H1 (cell line): Measurements from ENCODE around the gene ST7L. TPM values are rescaled to one million over a fixed set of nuclear protein-coding genes. Genes with fewer than 3 reads are reported as not detected.
A peak's percentile ranks its signal among the peaks of the same experiment; 100 is the strongest.

ENCODE experiments used
- CTCF ChIA-PET: fragments of 300-600 bp; sonication (Branson Sonifier 250); formaldehyde crosslinking; loops from one replicate; lab custom pipeline; 2021; ENCODE audit not compliant: partially characterized antibody; lab: Charles Lee
- POLR2A ChIA-PET: fragments of 300-600 bp; sonication (Branson Sonifier 250); formaldehyde crosslinking; loops from one replicate; lab custom pipeline; 2021; ENCODE audit warnings: inconsistent platforms; ENCODE audit not compliant: partially characterized antibody; lab: Charles Lee
- DNase-seq, 2 experiments: peaks; one replicate each; pipeline versions ENCODE4 v3.0.0 to v3.0.0-alpha.2; 2010 to 2022; ENCODE audit warnings: low spot score in 2 of 2, low read depth in 1 of 2, mixed read lengths in 1 of 2
- FAIRE-seq: peaks from 2 replicates; lab custom pipeline; 2011; peaks lifted over from hg19 to GRCh38; lab: Jason Lieb, UNC
- H2AFZ ChIP-seq: 2 replicates; pipeline ENCODE4 v1.8.1; 2012; ENCODE audit warnings: low read length, inconsistent platforms
- H2AK5ac ChIP-seq: 2 replicates; pipeline ENCODE4 v1.6.1; 2013; ENCODE audit warnings: low read depth, low read length
- H2BK120ac ChIP-seq: replicated peaks from 2 replicates; pipeline ENCODE3; 2013; ENCODE audit warnings: low read depth, low read length, inconsistent platforms
- H2BK12ac ChIP-seq: 2 replicates; pipeline ENCODE4 v1.6.1; 2013; ENCODE audit warnings: low read depth, low read length
- H2BK15ac ChIP-seq: 2 replicates; pipeline ENCODE4 v1.6.1; 2013; ENCODE audit warnings: low read length
- H2BK20ac ChIP-seq: 2 replicates; pipeline ENCODE4 v1.6.1; 2013; ENCODE audit warnings: low read length
- H2BK5ac ChIP-seq: 2 replicates; pipeline ENCODE4 v1.6.1; 2013; ENCODE audit warnings: low read depth, low read length
- H3K14ac ChIP-seq: 2 replicates; pipeline ENCODE4 v1.6.1; 2013; ENCODE audit warnings: inconsistent platforms; ENCODE audit not compliant: insufficient read length
- H3K18ac ChIP-seq: 2 replicates; pipeline ENCODE4 v1.6.1; 2013; ENCODE audit warnings: low read length; ENCODE audit errors: extremely low read depth
- H3K23ac ChIP-seq: 2 replicates; pipeline ENCODE4 v1.6.1; 2013; ENCODE audit warnings: inconsistent platforms; ENCODE audit not compliant: insufficient read length
- H3K23me2 ChIP-seq: 2 replicates; pipeline ENCODE4 v1.6.1; 2013; ENCODE audit warnings: low read depth, low read length
- H3K27ac ChIP-seq: 2 replicates; pipeline ENCODE4 v1.6.1; 2011; ENCODE audit warnings: low read depth, low read length, inconsistent platforms
- H3K27me3 ChIP-seq, 4 experiments: replicated peaks in 1 of 4; 1 replicate in 1 of 4; 2 replicates in 3 of 4; pipeline versions ENCODE4 v1.6.1 to v1.8.1; 2011 to 2013; ENCODE audit warnings: low read length in 3 of 4, mild to moderate bottlenecking in 3 of 4, inconsistent platforms in 2 of 4, mixed read lengths in 2 of 4, moderate library complexity in 1 of 4; ENCODE audit not compliant: control insufficient read depth in 3 of 4, insufficient read depth in 3 of 4; ENCODE audit errors: extremely low read depth in 1 of 4
- H3K36me3 ChIP-seq, 4 experiments: 2 replicates each; pipeline versions ENCODE4 v1.6.1 to v1.8.1; 2011 to 2013; ENCODE audit warnings: mild to moderate bottlenecking in 4 of 4, low read length in 3 of 4, moderate library complexity in 2 of 4, control low read depth in 1 of 4, inconsistent platforms in 1 of 4; ENCODE audit not compliant: insufficient read depth in 4 of 4, control insufficient read depth in 2 of 4
- H3K4ac ChIP-seq: replicated peaks from 2 replicates; pipeline ENCODE3; 2013; ENCODE audit warnings: low read length, low read depth, mixed read lengths, inconsistent platforms; ENCODE audit not compliant: insufficient read length
- H3K4me1 ChIP-seq, 4 experiments: replicated peaks in 1 of 4; 1 replicate in 1 of 4; 2 replicates in 3 of 4; pipeline versions ENCODE4 v1.6.1 to v1.8.1; 2011 to 2013; ENCODE audit warnings: low read length in 3 of 4, inconsistent platforms in 2 of 4, mixed read lengths in 1 of 4; ENCODE audit not compliant: insufficient read depth in 4 of 4, control insufficient read depth in 3 of 4
- H3K4me2 ChIP-seq, 2 experiments: 2 replicates each; pipeline versions ENCODE4 v1.6.1 to v1.8.1; 2011 to 2013; ENCODE audit warnings: low read depth in 2 of 2, low read length in 2 of 2, control low read depth in 1 of 2, inconsistent platforms in 1 of 2, mild to moderate bottlenecking in 1 of 2; ENCODE audit not compliant: insufficient read depth in 1 of 2
- H3K4me3 ChIP-seq, 4 experiments: fragments of 200-600, 300-600 bp in 1 of 4; sonication (generic), shearing (Covaris generic), sonication (Bioruptor Twin) in 1 of 4; 2 replicates each; pipeline versions ENCODE4 v1.5.1 to v1.8.1; 2011 to 2016; ENCODE audit warnings: low read length in 4 of 4, low read depth in 3 of 4, control low read depth in 2 of 4, inconsistent platforms in 2 of 4, mild to moderate bottlenecking in 2 of 4, mixed read lengths in 1 of 4, moderate library complexity in 1 of 4; ENCODE audit not compliant: insufficient read depth in 2 of 4; ENCODE audit errors: extremely low read depth in 1 of 4
- H3K56ac ChIP-seq: replicated peaks from 2 replicates; pipeline ENCODE3; 2013; ENCODE audit warnings: low read depth, mild to moderate bottlenecking, mixed read lengths, low read length, inconsistent platforms; ENCODE audit not compliant: insufficient read length
- H3K79me1 ChIP-seq: 2 replicates; pipeline ENCODE4 v1.6.1; 2013; ENCODE audit warnings: low read depth, low read length, control low read depth
- H3K79me2 ChIP-seq, 2 experiments: 2 replicates each; pipeline versions ENCODE4 v1.6.1 to v1.8.1; 2012 to 2013; ENCODE audit warnings: low read length in 2 of 2, mild to moderate bottlenecking in 2 of 2, inconsistent platforms in 1 of 2; ENCODE audit not compliant: insufficient read depth in 2 of 2, control insufficient read depth in 1 of 2
- H3K9ac ChIP-seq, 4 experiments: replicated peaks in 1 of 4; 1 replicate in 1 of 4; 2 replicates in 3 of 4; pipeline versions ENCODE4 v1.6.1 to v1.8.1; 2011 to 2013; ENCODE audit warnings: low read depth in 3 of 4, low read length in 3 of 4, control low read depth in 2 of 4, mild to moderate bottlenecking in 2 of 4, moderate library complexity in 2 of 4, inconsistent platforms in 1 of 4; ENCODE audit errors: extremely low read depth in 1 of 4
- H3K9me3 ChIP-seq, 2 experiments: 2 replicates each; pipeline versions ENCODE4 v1.6.1 to v1.8.1; 2012 to 2013; ENCODE audit warnings: mild to moderate bottlenecking in 2 of 2, moderate library complexity in 2 of 2, control low read depth in 1 of 2, inconsistent platforms in 1 of 2, low read depth in 1 of 2, low read length in 1 of 2, mixed read lengths in 1 of 2; ENCODE audit not compliant: insufficient read depth in 2 of 2
- H4K20me1 ChIP-seq, 2 experiments: replicated peaks in 1 of 2; 2 replicates each; pipeline versions ENCODE3 to v1.8.1; 2011 to 2013; ENCODE audit warnings: inconsistent platforms in 2 of 2, low read length in 2 of 2, mild to moderate bottlenecking in 1 of 2; ENCODE audit not compliant: insufficient read depth in 2 of 2, control insufficient read depth in 1 of 2
- H4K5ac ChIP-seq: 2 replicates; pipeline ENCODE4 v1.6.1; 2013; ENCODE audit warnings: low read length, low read depth, mixed read lengths, inconsistent platforms; ENCODE audit not compliant: insufficient read length
- H4K8ac ChIP-seq: 2 replicates; pipeline ENCODE4 v1.8.0; 2013; ENCODE audit warnings: mild to moderate bottlenecking, moderate library complexity, low read length, inconsistent platforms; ENCODE audit not compliant: insufficient read depth; ENCODE audit errors: extremely low read depth
- H4K91ac ChIP-seq: replicated peaks from 2 replicates; pipeline ENCODE3; 2013; ENCODE audit warnings: low read length, mixed read lengths, inconsistent platforms; ENCODE audit not compliant: insufficient read length
- KDM1A ChIP-seq: fragments of 200-600, 300-600 bp; sonication (generic); IDR thresholded peaks from 2 replicates; pipeline ENCODE4 v1.7.1; 2016; ENCODE audit warnings: mild to moderate bottlenecking, low read length, borderline replicate concordance
- NANOG ChIP-seq: IDR thresholded peaks from 2 replicates; pipeline ENCODE4 v1.6.1; 2011; ENCODE audit warnings: low read length, low read depth, mild to moderate bottlenecking, inconsistent platforms; ENCODE audit not compliant: insufficient read depth, poor library complexity, severe bottlenecking
- WGBS, 2 experiments: shearing (Covaris generic) in 1 of 2; methylation state at CpG; one replicate each; pipeline versions ENCODE4 v1.1.6 to v1.1.7; 2013 to 2015; ENCODE audit warnings: low lambda C conversion rate in 2 of 2, mixed read lengths in 2 of 2, inconsistent platforms in 1 of 2, low coverage in 1 of 2, missing lambda C conversion rate in 1 of 2; ENCODE audit not compliant: insufficient replicate concordance in 2 of 2, insufficient coverage in 1 of 2, insufficient read length in 1 of 2; ENCODE audit errors: extremely low coverage in 1 of 2, missing lambda C conversion rate in 1 of 2; 5-methylcytosine and 5-hydroxymethylcytosine counted together
- polyA plus RNA-seq, 7 experiments: library from polyadenylated mRNA; depleted of rRNA in 3 of 7; stranded (reverse) in 5 of 7; unstranded in 2 of 7; fragments of >200 nt in 5 of 7; fragments of 200-250 nt in 2 of 7; gene quantifications; 1 replicate in 5 of 7; 2 replicates in 1 of 7; 4 replicates in 1 of 7; pipeline versions ENCODE4 v1.2.1 to v1.2.3, GENCODE V29; 2011 to 2013; ENCODE audit warnings: missing spikeins in 2 of 7, mixed read lengths in 2 of 7
- total RNA-seq: library from RNA; stranded (reverse); fragmentation: NEBNext Ultra II Directional; extraction: Animal tissue kit (Norgen Biotek cat#: 25700); gene quantifications from 2 replicates; pipeline ENCODE4 v1.2.1, GENCODE V29; 2021

The ST7L gene
- total and polyA plus RNA-seq, 2 of the 8 experiments (the other 6 are each of a cell fraction or from before 2014, with no cell fraction given), result 9.6 to 16.2 TPM

DNA sequence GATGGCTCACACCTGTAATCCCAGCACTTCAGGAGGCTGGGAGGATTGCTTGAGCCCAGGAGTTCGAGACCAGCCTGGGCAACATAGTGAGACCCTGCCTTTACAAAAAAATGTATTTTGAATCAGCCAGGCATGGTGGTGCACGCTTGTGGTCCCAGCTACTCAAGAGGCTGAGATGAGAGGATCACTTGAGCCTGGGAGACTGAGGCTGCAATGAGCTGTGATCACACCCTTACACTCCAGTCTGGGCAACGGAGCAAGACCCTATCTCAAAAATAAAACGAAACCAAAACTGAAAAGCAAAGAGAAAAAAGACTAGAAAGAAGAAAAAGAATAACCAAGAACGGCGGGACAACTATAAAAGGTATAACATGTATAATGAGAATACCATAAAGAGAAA, 125.6 kb downstream of the ST7L start:
- no peak overlapping the region for H2AK5ac ChIP-seq
- H3K4me3 ChIP-seq, result no peak overlapping the region
- H4K5ac ChIP-seq, result no peak overlapping the region
- no peaks in the 10 kb centered on the region for H3K79me1 ChIP-seq
- no peak overlapping the region for H2BK5ac ChIP-seq
- H2BK20ac ChIP-seq, result no peak overlapping the region
- no peak overlapping the region for H4K8ac ChIP-seq
- no peak overlapping the region for H3K56ac ChIP-seq
- no peaks in the 10 kb centered on the region for H3K36me3 ChIP-seq
- ChIA-PET POLR2A (no interaction called here), CTCF (interaction anchor here (0.8 to 1.4 kb wide), 2 partner anchors 103 to 121 kb away, joined by 3 to 7 read pairs; no protein-coding TSS in a partner anchor)
- no peak overlapping the region for H3K9ac ChIP-seq
- no peak overlapping the region for H4K91ac ChIP-seq
- no peak overlapping the region for H3K4me2 ChIP-seq
- H3K14ac ChIP-seq, result no peak overlapping the region
- H3K18ac ChIP-seq, result no peak overlapping the region
- DNase-seq (no peak), FAIRE-seq (no peak)
- no peaks in the 10 kb centered on the region for H3K9me3 ChIP-seq
- WGBS, 2 experiments, result 86% methylated on average over 6 of the region's 6 CpGs; no CpG with 5 or more reads in 1 of the 2 experiments
- H3K79me2 ChIP-seq, result no peaks in the 10 kb centered on the region
- no peak overlapping the region for H3K27ac ChIP-seq
- H2BK15ac ChIP-seq, result no peak overlapping the region
- H3K23me2 ChIP-seq, result no peaks in the 10 kb centered on the region
- H2AFZ ChIP-seq, result no peak overlapping the region
- no peaks in the 10 kb centered on the region for H3K4me1 ChIP-seq
- H3K27me3 ChIP-seq, result no peaks in the 10 kb centered on the region
- no peak overlapping the region for H2BK12ac ChIP-seq
- H2BK120ac ChIP-seq, result no peak overlapping the region
- H3K23ac ChIP-seq, result no peak overlapping the region
- no peak overlapping the region for H3K4ac ChIP-seq
- TF ChIP-seq KDM1A (0 out of 2 replicates have a peak, but pooled peaks have one; percentile 21), NANOG (no peak)
- H4K20me1 ChIP-seq, result no peaks in the 10 kb centered on the region
